ENCODE results near the gene PALLD.

DNA sequence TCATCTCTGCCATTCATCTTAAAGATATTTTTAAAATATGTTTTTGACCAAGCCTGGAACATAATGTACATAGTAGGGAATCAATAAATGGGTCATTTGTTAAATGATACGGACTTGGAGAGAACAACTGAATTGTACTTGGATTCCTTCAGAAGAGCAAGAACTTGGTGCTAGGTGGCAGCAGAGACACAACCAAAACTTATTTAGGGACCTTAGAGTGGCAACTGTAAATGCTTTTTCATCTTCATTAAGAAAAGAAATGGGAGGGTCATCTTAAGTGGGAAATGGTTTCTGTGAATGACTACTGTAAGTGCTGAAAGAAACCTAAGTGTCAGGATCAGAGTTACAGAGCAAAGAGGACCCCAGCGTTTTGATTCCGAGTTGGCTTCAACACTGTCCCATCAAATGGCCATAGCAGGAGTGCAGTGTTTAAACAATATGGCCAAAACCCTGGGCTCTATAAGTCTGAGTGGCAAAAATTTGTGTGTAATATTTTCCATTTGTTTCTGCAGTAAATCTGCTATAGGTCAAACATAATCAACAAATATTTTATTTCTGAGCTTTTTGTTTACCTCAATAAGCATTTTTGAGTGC, 213.6 kb downstream of the PALLD start:
- TF ChIP-seq POLR2A (IDR thresholded peaks at IDR 0.05) = no peak
- TF ChIP-seq, protein P1, sequence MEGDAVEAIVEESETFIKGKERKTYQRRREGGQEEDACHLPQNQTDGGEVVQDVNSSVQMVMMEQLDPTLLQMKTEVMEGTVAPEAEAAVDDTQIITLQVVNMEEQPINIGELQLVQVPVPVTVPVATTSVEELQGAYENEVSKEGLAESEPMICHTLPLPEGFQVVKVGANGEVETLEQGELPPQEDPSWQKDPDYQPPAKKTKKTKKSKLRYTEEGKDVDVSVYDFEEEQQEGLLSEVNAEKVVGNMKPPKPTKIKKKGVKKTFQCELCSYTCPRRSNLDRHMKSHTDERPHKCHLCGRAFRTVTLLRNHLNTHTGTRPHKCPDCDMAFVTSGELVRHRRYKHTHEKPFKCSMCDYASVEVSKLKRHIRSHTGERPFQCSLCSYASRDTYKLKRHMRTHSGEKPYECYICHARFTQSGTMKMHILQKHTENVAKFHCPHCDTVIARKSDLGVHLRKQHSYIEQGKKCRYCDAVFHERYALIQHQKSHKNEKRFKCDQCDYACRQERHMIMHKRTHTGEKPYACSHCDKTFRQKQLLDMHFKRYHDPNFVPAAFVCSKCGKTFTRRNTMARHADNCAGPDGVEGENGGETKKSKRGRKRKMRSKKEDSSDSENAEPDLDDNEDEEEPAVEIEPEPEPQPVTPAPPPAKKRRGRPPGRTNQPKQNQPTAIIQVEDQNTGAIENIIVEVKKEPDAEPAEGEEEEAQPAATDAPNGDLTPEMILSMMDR (IDR thresholded peaks at IDR 0.05) = peak in 2 of 3 experiments; percentile 50 to 66

All from testis (tissue), 2 donors.